HG03175 (cell line): ENCODE data around the gene NFIX.
A peak's percentile ranks its signal among the peaks of the same experiment; 100 is the strongest.
"Not testable (repeated sequence)": the region's sequence is repeated elsewhere in the genome, so short reads cannot be mapped to it uniquely, and the experiment has no call there.

Experiments
- ATAC-seq: cut with Tn5 transposase; IDR thresholded peaks from one replicate; pipeline ENCODE4 v1.9.1; 2021; ENCODE audit warnings: mild to moderate bottlenecking, moderate library complexity; ENCODE audit not compliant: unreplicated experiment

Gene NFIX

DNA sequence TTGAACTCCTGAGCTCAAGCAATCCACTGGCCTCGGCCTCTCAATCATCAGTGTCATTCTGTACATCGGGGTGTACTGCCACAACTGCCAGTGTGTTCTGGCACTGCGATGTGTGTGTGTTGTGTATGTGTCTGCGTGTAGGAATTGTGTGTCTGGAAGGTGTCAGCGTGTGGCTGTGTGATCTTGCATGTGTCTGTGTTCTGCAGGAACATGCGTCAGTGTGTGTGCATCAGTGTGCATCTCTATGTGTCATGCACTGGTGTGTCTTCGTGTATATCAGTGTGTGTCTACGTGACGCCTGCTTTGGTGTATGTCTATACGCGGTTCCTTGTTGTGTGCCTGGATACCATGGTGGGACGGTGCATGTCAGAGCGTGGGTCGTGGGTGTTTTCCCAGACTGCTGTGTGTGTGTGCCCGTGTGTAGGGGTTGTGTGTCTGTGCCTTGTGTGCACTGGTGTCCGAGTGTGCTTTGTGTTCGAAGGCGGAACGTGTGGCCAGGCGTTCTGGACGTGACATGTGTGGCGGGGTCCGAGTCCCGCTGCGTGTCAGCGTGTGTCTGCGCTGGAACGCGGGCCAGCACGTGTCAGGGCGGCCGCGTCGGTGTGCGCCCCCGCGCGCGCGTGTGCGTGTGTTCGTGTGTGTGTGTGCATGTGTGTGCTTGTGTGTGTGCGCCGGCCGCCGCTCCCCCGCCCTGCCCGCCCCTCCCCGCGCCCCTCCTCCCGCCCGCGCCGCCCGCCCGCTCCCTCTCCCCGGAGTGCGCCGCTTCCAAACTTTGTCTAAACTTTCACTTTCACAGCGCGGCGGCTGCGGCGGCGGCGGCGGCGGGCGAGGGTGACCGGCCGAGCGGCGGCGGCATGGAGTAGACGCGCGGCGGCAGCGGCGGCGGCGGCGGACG lies at the start of gene NFIX:
Gene NFIX (plus strand): TSS at position 775 of the 895 bp plus-strand sequence. CDS start 363 bp downstream, outside the sequence.
- ATAC-seq: no peak

DNA sequence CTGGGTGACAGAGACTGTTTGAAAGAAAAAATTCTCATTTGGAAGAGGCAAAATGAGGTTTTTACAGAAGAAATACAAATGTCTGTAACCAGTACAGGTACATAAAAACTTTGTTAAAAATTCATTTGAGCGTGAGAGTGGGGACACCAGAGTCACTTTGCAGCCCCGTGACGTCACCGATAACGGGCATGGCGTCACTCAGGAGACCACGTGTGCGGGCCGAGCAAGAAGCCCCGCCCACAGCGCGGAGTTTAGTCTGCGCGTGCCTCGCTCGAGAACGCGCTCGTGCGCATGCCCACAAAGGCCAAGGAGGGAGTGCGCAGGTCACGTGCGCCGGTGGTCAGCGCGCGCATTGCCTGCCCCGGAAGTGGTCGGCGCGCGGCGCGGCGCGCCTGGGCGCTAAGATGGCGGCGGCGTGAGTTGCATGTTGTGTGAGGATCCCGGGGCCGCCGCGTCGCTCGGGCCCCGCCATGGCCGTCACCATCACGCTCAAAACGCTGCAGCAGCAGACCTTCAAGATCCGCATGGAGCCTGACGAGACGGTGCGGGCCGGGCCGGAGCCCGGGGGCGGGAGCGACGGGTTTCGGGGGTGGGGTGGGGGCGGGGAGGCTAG lies 49.7 kb upstream of the NFIX start, which contains the start of gene RAD23A:
Gene RAD23A (plus strand): TSS at position 384 of the 613 bp plus-strand sequence. CDS start 87 bp downstream, at position 471.
- ATAC-seq: peak; percentile 83

DNA sequence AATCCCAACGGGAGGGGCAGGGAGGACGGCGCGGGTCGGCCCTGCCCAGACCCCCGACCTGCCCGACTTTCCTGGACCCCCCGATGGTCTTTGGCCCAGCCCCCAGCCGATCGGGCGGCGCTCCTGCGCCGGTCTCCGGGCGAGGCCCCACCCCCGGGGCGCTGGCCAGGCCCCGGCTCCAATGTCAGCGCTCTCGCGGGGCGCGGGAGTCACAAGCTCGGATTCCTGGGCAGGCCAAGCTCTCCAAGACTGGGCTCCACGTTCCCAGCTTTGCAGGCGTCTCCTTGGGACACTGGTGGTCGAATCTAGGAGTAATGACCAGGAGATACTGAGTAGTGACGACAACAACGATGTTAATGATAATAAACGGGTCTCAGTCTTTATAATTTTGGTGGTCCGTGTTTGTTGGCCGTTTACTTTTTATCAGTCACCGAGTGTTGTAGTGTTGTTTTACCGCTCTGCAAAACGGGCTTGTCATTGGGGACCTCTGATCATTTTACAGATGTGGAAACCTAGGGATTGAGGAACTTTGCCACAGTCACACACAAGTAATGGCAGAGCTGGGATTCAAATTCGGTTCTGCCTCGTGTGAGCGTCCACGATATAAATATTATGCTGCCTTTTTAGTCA lies 49.1 kb upstream of the NFIX start:
- peak; percentile 41 for ATAC-seq

DNA sequence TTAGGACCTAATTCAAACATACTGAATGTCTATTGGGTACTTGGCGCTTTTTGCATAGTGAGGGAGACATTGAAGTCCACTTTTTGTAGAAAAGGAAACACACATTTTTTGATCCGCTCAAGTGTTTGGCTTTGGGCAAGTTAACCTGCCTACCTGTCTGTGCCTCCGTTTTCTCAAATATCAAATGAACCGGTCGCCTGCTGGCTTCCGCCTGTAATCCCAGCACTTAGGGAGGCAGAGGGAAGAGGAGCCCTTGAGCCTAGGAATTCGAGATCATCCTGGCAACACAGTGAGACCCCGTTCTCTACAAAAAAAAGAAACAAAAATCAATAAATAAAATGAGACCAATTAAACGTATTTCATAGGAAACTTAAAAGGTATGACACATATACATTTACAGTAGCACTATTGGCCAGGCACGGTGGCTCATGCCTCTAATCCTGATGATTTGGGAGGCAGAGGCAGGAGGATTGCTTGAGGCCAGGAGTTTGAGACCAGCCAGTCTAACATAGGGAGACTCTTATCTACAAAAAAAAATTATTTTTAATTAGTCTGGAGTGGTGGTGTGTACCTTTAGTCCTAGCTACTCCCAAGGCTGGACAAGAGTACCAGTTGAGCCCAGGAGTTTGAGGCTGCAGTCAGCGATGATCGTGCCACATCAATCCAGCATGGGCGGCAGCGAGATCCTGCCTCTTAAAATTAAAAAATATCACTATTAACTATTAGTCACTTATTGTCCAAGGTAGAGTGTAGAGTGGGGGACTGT lies 48.4 kb upstream of the NFIX start:
- no peak for ATAC-seq

- no peak for ATAC-seq
These were observed 47.3 kb upstream of the NFIX start for GRCh38 chr19:12947702-12948611.

GRCh38 chr19:12948612-12949362 lies 46.5 kb upstream of the NFIX start:
- no peak for ATAC-seq

DNA sequence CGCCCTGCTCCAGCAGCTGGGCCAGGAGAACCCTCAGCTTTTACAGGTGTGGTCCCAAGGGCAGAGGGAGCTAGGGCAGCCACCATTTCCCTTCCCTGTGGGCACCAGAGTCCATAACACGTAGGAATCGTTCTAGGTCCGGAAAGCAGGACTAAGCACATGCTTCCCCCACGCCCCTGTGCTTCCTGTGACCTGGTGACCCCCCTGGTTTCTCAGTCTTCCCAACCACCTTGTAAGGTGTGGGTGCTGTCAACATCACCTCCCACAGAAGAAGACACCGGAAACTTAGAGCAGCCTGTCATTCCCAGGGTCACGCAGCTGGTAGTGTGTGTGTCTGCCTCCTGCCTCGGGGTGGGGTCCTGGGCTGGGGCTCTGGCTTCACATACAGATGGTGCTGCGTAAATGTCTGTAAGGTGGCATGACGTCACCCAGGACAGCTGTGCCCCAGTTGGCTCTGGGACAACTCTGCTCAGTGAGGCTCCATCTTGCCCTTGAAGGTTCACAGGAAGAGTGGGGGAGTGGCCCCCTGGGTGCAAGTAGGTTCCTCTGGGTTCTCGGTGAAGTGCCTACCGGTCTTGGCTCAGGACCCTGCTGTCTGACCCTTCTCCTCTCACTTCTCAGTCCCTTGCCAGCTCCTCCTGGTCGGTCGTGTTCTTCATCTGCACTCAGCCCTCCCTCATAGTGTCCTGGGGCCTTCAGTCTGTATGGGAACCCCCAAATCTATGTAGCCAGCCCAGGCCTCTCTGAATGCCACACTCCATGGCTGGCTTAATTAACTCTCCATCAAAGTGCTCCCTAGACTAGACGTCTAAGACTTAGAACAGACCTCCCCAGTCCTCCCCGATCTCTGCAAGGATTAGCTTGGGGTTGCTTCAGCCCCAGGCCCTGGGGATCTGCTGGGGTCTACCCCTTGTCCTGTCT lies 45.7 kb upstream of the NFIX start:
- ATAC-seq: no peak

GRCh38 chr19:12952050-12952449 lies 43.2 kb upstream of the NFIX start:
- ATAC-seq: not testable (repeated sequence)

- ATAC-seq: no peak
These were observed 42.7 kb upstream of the NFIX start for GRCh38 chr19:12952488-12953137.

DNA sequence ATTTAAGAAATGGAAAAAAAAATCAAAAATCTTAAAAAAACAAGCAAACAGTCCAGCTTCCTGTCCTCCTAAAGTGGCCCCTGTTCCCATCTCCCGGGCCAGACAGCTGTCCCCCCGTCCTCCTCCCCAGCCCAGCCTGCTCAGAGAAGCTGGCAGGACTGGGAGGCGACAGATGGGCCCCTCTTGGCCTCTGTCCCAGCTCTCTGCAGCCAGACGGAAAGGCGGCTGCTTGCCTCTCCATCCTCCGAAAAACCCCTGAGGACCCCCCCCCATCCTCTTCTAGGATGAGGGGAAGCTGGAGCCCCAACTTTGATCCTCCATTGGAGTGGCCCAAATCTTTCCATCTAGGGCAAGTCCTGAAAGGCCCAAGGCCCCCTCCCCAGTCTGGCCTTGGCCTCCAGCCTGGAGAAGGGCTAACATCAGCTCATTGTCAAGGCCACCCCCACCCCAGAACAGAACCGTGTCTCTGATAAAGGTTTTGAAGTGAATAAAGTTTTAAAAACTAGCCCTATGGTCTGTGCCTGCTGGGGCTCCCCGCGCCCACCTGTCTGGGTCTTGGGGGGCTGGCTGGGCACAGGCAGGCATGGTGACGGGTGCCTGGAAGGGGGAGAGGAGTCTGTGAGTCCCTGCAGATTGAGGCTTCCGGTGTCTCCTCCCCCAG lies 42.0 kb upstream of the NFIX start:
- no peak for ATAC-seq

GRCh38 chr19:12953799-12954611 lies 41.3 kb upstream of the NFIX start:
- ATAC-seq: no peak

GRCh38 chr19:12954612-12954962 lies 40.7 kb upstream of the NFIX start:
- ATAC-seq: no peak

GRCh38 chr19:12955575-12955974 lies 39.7 kb upstream of the NFIX start:
- ATAC-seq: not testable (repeated sequence)

GRCh38 chr19:12955996-12956395 lies 39.3 kb upstream of the NFIX start:
- ATAC-seq: no peak

- peak; percentile 71 for ATAC-seq
These were observed 38.6 kb upstream of the NFIX start, which contains the start of gene GADD45GIP1 for GRCh38 chr19:12956446-12957388. GADD45GIP1 (minus strand) TSS chr19:12957223; CDS start chr19:12957212, 11 bp downstream.
